Stimulated activated naive CD4-positive, alpha-beta T cell (primary cell): ENCODE results near the gene LRRC32.

Experiments
- DNase-seq, 6 experiments: peaks; one replicate each; lab custom pipeline; 2025; lab: John Stamatoyannopoulos, UW

The LRRC32 gene

GRCh38 chr11:76670485-76671236 is at the start of gene LRRC32:
Gene LRRC32, minus strand, starts transcription at chr11:76670747. Its CDS starts 4,793 bp downstream, at chr11:76665954.
- DNase-seq, result no peak

GRCh38 chr11:76719686-76720085 is 49.1 kb upstream of the LRRC32 start:
- DNase-seq, result no peak

GRCh38 chr11:76719281-76719680 is 48.7 kb upstream of the LRRC32 start:
- DNase-seq, result no peak

GRCh38 chr11:76717816-76718215 is 47.3 kb upstream of the LRRC32 start:
- no peak for DNase-seq

- DNase-seq, result no peak
Measured at GRCh38 chr11:76717369-76717768, 46.8 kb upstream of the LRRC32 start.

GRCh38 chr11:76716268-76716667 is 45.7 kb upstream of the LRRC32 start:
- DNase-seq, result no peak

- no peak for DNase-seq
Measured at GRCh38 chr11:76714493-76714892, 43.9 kb upstream of the LRRC32 start.

GRCh38 chr11:76713499-76713898 is 43.0 kb upstream of the LRRC32 start:
- no peak for DNase-seq

- DNase-seq, result no peak
Measured at GRCh38 chr11:76712125-76712524, 41.6 kb upstream of the LRRC32 start.

- DNase-seq, result no peak
Measured at GRCh38 chr11:76709756-76710155, 39.2 kb upstream of the LRRC32 start.

- DNase-seq, result no peak
Measured at GRCh38 chr11:76708972-76709660, 38.6 kb upstream of the LRRC32 start.

- DNase-seq, result no peak
Measured at GRCh38 chr11:76707293-76707825, 36.8 kb upstream of the LRRC32 start.

GRCh38 chr11:76706667-76707066 is 36.1 kb upstream of the LRRC32 start:
- no peak for DNase-seq

GRCh38 chr11:76705826-76706225 is 35.3 kb upstream of the LRRC32 start:
- no peak for DNase-seq

GRCh38 chr11:76704171-76704948 is 33.8 kb upstream of the LRRC32 start:
- DNase-seq, result no peak

- no peak for DNase-seq
Measured at GRCh38 chr11:76703707-76704106, 33.2 kb upstream of the LRRC32 start.

- DNase-seq, result no peak
Measured at GRCh38 chr11:76702336-76703128, 32.0 kb upstream of the LRRC32 start.

- no peak for DNase-seq
Measured at GRCh38 chr11:76701294-76702040, 30.9 kb upstream of the LRRC32 start.

GRCh38 chr11:76700177-76701100 is 29.9 kb upstream of the LRRC32 start:
- DNase-seq, result no peak
